Activated T-helper 2 cell treated with anti-CD3 and anti-CD28 coated beads, Interferon-gamma antibody, Interleukin-2, Interleukin-4, amounts not matched to agents 10 μg/mL and 5 μg/mL and 100 μg/mL, durations not matched to agents 14 hours and 24 hours and 36 hours (primary cell): ENCODE results near the gene SCN4B. TPM values are rescaled to one million over a fixed set of nuclear protein-coding genes. Genes with fewer than 3 reads are reported as not detected.

Experiments
- DNase-seq: peaks from one replicate; pipeline ENCODE4 v3.0.0; 2021; ENCODE audit warnings: low spot score
- H3K27ac Mint-ChIP-seq: one replicate; pipeline ENCODE4 v1.8.0; 2021; ENCODE audit warnings: mixed read lengths
- H3K27me3 Mint-ChIP-seq: one replicate; pipeline ENCODE4 v1.8.0; 2021; ENCODE audit warnings: low read depth, mixed read lengths
- H3K36me3 Mint-ChIP-seq: one replicate; pipeline ENCODE4 v1.8.0; 2021; ENCODE audit warnings: low read depth, mixed read lengths
- H3K4me1 Mint-ChIP-seq: one replicate; pipeline ENCODE4 v1.8.0; 2021; ENCODE audit warnings: low read depth, mixed read lengths
- H3K4me3 Mint-ChIP-seq: one replicate; pipeline ENCODE4 v1.8.0; 2021; ENCODE audit warnings: low read depth, mild to moderate bottlenecking, moderate library complexity, mixed read lengths
- H3K9me3 Mint-ChIP-seq: one replicate; pipeline ENCODE4 v1.8.0; 2021; ENCODE audit warnings: mixed read lengths
- intact Hi-C: fragments of 100-400 bp; cut with micrococcal nuclease; formaldehyde crosslinking; loops from one replicate; pipeline ENCODE4 v1.15.1; 2023
- total RNA-seq: library from RNA; stranded (reverse); gene quantifications from 2 replicates; pipeline ENCODE4 v1.2.3, GENCODE V29; 2022

Gene SCN4B
- total RNA-seq, 1 donor from 2014 or later: 0.32 TPM

DNA sequence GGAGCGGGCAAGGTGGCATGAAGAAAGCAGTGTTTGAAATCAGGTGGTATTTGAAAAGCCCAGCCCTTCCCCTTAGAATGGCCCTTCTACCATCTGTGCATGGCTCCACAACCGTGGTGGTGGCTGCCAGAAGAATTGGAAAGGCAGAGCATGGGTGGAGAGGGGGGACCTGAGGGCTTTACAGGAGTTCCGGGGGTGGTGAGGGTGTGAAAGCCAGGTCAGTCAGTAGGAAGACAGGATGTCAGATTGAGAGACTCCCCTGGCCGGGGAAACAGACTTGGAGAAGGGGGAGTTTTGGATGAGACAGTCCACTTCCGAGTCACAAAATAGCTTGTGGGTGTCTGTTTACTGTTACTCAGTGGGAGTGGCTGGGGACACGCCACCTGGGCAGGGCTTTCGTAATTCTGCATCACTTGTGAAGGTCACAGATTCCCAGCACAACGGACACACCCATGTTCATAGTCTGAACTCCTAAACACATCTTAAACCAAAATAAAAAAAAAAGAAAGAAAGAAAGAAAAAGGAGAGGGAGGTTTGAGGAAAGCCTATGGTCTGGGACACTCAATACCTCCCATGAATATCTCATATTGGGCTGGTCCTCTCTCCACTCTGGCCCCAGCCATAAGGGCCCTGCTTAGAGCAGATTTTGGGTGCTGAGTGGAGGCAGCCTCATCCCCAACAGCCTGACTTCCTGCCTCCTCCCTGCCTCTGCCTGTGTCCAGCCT, 41.4 kb downstream of the SCN4B start:
- Mint-ChIP-seq H3K27ac (no peak overlapping the region), H3K4me1 (peaks cover 3% of the 10 kb centered on the region), H3K9me3 (no peaks in the 10 kb centered on the region), H3K36me3 (no peaks in the 10 kb centered on the region), H3K4me3 (no peak overlapping the region), H3K27me3 (peaks cover 16% of the 10 kb centered on the region)
- no peak for DNase-seq
- intact Hi-C loops: no loop called here

DNA sequence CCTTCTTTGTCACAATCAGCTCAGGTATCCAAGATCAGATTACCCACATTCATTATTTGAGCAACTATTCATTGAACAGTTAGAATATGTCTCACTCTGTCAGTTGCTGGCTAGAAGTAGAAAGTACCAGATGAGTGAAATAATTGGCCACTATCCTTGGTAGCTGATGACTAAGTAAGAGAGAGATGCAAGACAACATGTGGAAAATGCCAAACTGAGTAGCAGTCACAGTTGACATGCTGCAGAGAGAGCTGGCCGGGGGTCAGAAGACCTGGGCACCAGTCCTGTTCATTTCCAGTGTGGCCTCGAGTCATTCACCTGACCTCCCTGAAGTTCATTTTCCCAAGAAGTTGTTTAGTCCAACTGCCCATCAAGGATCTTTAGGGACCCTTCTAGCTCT, 43.4 kb downstream of the SCN4B start:
- no peak for DNase-seq
- H3K36me3 Mint-ChIP-seq: no peaks in the 10 kb centered on the region
- H3K27me3 Mint-ChIP-seq: peaks cover 17% of the 10 kb centered on the region
- no peak overlapping the region for H3K4me3 Mint-ChIP-seq
- peaks cover 1% of the 10 kb centered on the region for H3K4me1 Mint-ChIP-seq
- H3K27ac Mint-ChIP-seq: no peak overlapping the region
- no peaks in the 10 kb centered on the region for H3K9me3 Mint-ChIP-seq
- intact Hi-C loops: no loop called here

DNA sequence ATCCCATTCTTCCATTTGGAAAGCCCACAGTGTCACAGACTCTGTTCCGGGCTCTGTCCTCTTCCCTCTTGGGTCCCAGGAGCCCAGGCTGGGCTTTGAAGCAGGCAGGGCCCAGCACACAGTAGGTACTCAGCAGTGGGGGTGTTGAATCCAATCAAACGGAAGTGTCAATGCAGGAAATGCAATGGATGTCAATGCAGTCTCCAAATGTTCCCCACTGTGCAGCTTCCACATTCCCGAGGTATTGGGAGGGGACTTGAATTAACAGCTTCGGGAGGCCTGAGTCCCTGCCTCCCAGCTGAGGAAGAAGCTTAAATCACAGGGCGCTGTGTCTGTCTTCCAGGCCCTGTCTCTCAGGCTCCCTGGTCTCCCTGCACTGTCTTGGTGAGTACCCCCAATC, 44.1 kb downstream of the SCN4B start:
- Mint-ChIP-seq H3K4me3 (no peak overlapping the region), H3K9me3 (no peaks in the 10 kb centered on the region), H3K27me3 (peaks cover 17% of the 10 kb centered on the region), H3K4me1 (no peaks in the 10 kb centered on the region), H3K27ac (no peak overlapping the region), H3K36me3 (no peaks in the 10 kb centered on the region)
- intact Hi-C loops: no loop called here
- DNase-seq: no peak

DNA sequence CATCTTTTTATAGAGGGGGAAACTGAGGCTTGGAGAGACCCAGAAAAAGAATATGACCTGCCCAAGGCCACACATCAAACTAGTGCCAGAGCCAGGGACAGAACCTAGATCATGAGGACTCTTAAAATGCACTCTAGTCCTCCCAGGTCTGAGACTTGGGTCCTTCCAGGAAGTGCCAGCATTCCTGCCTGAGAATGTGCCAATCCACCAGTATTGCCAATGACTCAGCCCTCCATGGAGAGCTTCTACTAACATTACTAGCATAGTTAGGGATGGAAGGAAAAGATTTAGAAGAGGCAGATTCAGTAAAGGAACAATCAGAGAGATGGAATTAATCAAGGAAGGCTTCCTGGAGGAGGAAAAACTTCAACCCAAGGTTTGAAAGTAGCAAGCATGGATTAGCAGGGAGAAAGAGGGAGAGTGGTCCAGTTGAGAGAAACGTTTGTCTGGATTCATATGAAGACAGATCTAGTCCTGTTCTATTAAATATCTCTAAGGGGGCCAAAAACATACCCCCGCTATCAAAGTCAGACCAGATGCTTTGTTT, 45.8 kb downstream of the SCN4B start:
- DNase-seq: no peak

DNA sequence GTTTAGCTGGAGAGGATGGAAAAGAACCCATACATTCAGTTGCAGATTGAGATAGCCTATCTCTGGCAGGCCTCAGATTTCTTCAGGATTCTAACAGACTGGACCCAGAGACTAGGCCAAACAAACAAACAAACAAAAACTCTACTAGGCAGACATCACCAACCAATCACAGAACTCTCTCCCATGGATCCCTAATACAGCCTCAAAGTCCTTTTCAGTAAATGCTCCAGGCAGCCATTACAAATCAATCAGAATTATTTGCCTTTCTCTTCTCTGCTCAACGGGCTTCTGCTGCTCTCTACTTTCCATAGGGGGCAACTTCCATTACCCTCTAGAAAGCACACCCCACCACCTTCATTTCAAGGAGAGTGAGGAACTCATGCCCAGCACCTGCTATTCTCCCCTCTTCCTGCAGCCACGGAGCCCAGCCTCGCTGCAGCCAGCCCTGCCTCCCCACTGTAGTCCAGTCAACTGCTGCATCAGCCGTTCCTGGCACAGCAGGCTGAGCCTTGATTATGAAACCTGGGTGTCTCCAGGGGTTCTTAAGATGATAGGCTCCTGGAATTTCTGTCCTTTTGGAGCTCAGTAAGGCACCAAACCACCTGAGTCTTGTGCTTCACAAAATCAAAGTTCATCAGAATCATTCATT, 46.8 kb downstream of the SCN4B start:
- intact Hi-C loops: no loop called here
- no peak overlapping the region for H3K4me3 Mint-ChIP-seq
- no peak for DNase-seq
- no peaks in the 10 kb centered on the region for H3K9me3 Mint-ChIP-seq
- H3K4me1 Mint-ChIP-seq: no peaks in the 10 kb centered on the region
- no peaks in the 10 kb centered on the region for H3K36me3 Mint-ChIP-seq
- no peak overlapping the region for H3K27ac Mint-ChIP-seq
- peaks cover 19% of the 10 kb centered on the region for H3K27me3 Mint-ChIP-seq

More for the DNA sequence above, 45.8 kb downstream of the SCN4B start:
- no peaks in the 10 kb centered on the region for H3K36me3 Mint-ChIP-seq
- H3K27me3 Mint-ChIP-seq: peaks cover 17% of the 10 kb centered on the region
- no peaks in the 10 kb centered on the region for H3K4me1 Mint-ChIP-seq
- no peak overlapping the region for H3K4me3 Mint-ChIP-seq
- H3K9me3 Mint-ChIP-seq: no peaks in the 10 kb centered on the region
- H3K27ac Mint-ChIP-seq: no peak overlapping the region
- intact Hi-C loops: no loop called here

DNA sequence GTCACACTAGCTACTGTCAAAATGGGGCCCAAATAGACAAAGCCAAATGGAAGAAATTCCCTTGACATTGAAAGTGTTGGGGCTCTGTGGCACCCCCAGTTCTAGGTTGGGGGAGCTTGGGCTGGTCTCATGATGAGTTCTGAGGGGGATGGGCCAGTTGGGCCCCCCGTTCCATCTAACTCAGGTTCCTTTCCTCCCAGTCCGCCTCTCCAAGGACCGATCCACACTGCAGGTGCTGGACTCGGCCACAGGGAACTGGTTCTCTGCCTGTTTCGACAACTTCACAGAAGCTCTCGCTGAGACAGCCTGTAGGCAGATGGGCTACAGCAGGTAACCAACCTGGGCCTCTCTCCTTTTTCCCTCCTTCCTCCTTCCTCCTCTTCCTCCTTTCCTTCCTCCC, 48.1 kb downstream of the SCN4B start:
- Mint-ChIP-seq H3K4me3 (no peak overlapping the region), H3K4me1 (no peaks in the 10 kb centered on the region), H3K36me3 (no peaks in the 10 kb centered on the region), H3K27ac (no peak overlapping the region), H3K27me3 (peaks cover 15% of the 10 kb centered on the region), H3K9me3 (no peaks in the 10 kb centered on the region)
- intact Hi-C loops: no loop called here
- DNase-seq: no peak

DNA sequence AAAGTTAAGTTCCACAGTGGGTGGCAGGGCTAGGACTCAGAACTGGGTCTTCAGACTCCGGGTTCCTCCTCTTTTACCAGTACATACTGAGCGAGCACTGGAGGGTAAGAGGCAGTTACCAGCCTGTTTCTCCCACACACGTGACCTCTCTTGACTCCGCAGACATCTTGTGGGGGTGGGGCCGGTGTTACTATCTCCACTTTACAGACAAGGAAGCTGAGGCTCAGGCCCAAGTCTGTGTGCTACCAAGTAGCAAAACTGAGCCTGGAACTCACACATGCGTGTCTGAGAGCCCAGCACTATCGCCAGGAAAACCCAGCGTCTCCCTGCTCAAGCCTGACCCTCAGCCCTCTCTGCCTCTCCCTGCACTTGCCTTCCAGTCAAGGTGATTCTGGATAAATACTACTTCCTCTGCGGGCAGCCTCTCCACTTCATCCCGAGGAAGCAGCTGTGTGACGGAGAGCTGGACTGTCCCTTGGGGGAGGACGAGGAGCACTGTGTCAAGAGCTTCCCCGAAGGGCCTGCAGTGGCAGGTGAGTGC, 49.8 kb downstream of the SCN4B start:
- Mint-ChIP-seq H3K27me3 (peaks cover 12% of the 10 kb centered on the region), H3K27ac (no peak overlapping the region), H3K4me1 (no peaks in the 10 kb centered on the region), H3K9me3 (no peaks in the 10 kb centered on the region), H3K36me3 (no peaks in the 10 kb centered on the region), H3K4me3 (no peak overlapping the region)
- no peak for DNase-seq
- intact Hi-C loops: no loop called here

DNA sequence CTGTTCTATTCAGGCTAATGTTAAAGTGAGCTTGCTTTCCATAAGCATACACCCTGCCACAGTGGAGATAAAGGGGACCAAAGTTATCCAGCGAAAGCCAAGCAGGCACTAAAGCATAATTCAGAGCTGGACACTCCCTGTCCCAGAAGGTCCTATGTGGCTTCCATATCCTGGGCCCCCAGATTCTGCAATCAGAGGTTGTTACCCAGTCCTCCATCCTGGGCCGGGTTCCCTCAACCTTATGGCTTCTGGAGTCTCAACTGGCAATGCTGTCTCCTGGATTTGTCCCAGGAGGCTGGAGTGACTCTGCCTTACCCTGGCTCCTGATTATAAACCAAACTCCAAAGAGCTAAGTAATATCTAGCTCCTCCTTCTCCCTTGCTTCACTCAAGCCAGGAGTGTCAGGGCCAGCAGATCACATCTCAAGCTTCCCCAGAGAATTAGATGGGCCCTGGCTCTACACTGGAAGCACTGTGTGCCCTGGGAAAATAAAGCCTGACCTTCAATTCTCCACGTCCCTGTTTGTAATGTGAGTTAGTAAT, 51.9 kb downstream of the SCN4B start:
- no peaks in the 10 kb centered on the region for H3K9me3 Mint-ChIP-seq
- peaks cover 14% of the 10 kb centered on the region for H3K27me3 Mint-ChIP-seq
- H3K4me3 Mint-ChIP-seq: no peak overlapping the region
- no peaks in the 10 kb centered on the region for H3K36me3 Mint-ChIP-seq
- intact Hi-C loops: no loop called here
- no peak overlapping the region for H3K27ac Mint-ChIP-seq
- DNase-seq: no peak
- H3K4me1 Mint-ChIP-seq: no peaks in the 10 kb centered on the region

DNA sequence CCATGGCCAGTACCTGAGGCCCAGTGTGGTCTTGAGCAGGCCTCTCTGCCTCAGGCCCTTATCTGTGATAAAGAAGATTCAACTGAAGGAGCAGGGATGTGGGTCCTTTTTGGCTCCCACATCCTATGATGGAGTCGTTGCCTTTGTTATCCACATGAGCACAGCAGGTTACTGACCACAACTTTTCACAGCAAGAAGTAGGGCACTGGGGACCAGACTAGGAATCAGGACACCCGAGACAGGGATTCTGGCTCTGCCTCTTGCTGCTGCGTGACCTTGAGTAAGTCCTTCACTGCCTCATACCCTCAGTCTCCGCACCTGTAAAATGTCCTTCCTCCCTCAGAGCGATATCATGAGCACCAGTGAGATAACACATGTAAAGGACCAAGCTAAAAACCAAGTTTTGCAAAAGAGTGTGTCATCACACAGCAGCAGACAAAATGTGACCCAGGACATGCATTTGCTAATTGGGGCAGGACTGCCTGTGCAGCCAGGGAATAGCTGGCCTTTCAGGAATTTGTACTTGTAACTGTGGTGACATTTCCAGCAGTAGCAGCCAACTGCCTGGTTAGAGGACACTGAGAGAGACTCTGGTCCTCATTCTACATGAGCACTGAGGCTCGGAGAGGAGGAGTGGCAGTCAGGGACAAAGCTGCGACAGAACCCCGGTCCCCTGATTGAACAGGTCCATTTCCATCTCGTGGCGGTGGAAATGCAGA, 52.6 kb downstream of the SCN4B start:
- Mint-ChIP-seq H3K4me3 (no peak overlapping the region), H3K27ac (no peak overlapping the region), H3K36me3 (no peaks in the 10 kb centered on the region), H3K4me1 (no peaks in the 10 kb centered on the region), H3K9me3 (no peaks in the 10 kb centered on the region), H3K27me3 (peaks cover 10% of the 10 kb centered on the region)
- no peak for DNase-seq
- intact Hi-C loops: no loop called here

DNA sequence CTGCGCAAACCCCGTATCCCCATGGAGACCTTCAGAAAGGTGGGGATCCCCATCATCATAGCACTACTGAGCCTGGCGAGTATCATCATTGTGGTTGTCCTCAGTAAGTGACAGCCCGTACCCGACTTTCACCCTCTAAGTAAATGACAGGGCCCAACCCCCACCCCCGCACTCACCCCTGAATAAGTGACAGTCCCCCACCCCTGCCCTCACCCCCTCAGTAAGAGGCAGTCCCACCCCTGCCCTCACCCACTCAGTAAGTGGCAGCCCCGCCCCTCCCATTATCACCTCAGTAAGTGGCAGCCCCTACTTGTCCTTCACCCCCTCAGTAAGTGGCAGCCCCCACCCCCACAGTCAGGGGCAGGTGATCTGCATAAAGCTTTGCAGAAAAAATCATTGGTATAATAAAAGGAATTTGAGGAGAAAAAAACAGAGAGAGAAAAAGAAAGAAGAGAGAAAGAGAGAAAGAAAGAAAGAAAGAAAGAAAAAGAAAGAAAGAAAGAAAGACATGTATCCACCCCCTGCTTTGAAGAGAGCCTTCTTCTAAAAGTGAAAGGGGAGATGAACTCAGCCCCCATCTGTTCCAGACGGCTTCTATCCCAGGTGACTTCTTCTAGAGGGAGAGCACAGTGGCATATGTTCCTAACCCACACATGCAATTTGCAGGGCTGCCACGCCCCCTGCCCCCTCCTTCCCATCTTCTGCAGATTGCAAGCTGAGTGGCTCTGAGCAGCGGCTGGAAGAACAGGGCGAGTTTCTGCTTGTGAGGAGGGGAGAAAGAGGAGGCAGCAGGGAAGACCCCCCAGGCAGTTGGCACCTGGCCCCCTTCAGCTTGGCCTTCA, 53.4 kb downstream of the SCN4B start:
- peaks cover 10% of the 10 kb centered on the region for H3K27me3 Mint-ChIP-seq
- DNase-seq: no peak
- no peak overlapping the region for H3K4me3 Mint-ChIP-seq
- no peak overlapping the region for H3K27ac Mint-ChIP-seq
- intact Hi-C loops: no loop called here
- no peaks in the 10 kb centered on the region for H3K36me3 Mint-ChIP-seq
- H3K4me1 Mint-ChIP-seq: no peaks in the 10 kb centered on the region
- no peaks in the 10 kb centered on the region for H3K9me3 Mint-ChIP-seq

DNA sequence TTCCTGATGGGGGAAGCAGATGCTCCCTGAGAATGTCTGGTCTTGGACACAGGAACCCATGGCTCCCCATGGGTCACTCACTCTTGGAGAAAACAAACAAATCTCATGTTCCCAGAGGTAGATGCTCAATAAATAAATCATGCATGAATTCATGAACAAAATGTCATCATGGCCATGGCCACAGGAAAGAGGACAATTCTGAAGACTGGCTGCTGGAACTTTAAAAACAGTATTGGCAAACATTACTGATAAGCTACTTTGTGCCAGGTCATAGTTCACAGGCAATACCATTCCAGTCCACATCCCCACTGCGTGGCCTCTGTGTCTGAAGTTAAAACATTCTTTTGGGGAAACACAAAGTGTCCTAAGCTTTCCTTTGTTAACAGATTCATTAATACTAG, 56.7 kb downstream of the SCN4B start:
- intact Hi-C loops: no loop called here
- no peaks in the 10 kb centered on the region for H3K4me1 Mint-ChIP-seq

DNA sequence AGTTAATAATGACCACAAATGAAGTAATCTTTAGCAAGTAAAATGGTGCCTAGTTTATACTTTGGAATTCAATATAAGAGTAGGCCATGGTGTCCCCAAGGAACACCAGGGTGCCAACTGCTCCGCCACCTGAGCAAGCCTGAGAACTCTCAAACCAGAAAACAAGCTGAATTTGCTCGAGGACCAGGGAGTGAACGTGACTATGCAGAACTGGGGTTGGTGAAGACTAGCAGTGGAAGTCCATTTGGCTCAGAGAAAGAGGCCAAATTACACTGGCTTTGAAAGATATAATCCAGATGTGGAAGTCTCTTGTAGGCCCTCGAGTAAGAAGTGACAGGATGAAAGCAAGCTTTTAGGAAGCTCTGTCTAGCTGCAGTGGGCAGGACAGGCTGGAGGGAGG, 57.1 kb downstream of the SCN4B start:
- intact Hi-C loops: no loop called here
- Mint-ChIP-seq H3K27me3 (peaks cover 8% of the 10 kb centered on the region), H3K4me3 (no peak overlapping the region), H3K27ac (no peak overlapping the region), H3K36me3 (no peaks in the 10 kb centered on the region), H3K4me1 (no peaks in the 10 kb centered on the region), H3K9me3 (no peaks in the 10 kb centered on the region)
- DNase-seq: no peak

More for the DNA sequence above, 56.7 kb downstream of the SCN4B start:
- H3K36me3 Mint-ChIP-seq: no peaks in the 10 kb centered on the region
- H3K9me3 Mint-ChIP-seq: no peaks in the 10 kb centered on the region
- no peak overlapping the region for H3K4me3 Mint-ChIP-seq
- no peak for DNase-seq
- H3K27me3 Mint-ChIP-seq: peaks cover 9% of the 10 kb centered on the region
- H3K27ac Mint-ChIP-seq: no peak overlapping the region
